GM12878 (cell line): ENCODE results near the gene TRIP4. TPM values are rescaled to one million over a fixed set of nuclear protein-coding genes. Genes with fewer than 3 reads are reported as not detected.

Source experiments
- ATAC-seq: fragments of 200-7000 bp; cut with Tn5 transposase; 3 replicates; pipeline ENCODE4 v1.9.1; 2020; ENCODE audit warnings: mild to moderate bottlenecking, moderate library complexity
- BruUV-seq: library from RNA; stranded (reverse); fragments of 400-500 nt; replicated peaks from 2 replicates; lab custom pipeline; 2021; lab: Mats Ljungman, UMichigan
- CTCF ChIA-PET: fragments of 300-600 bp; sonication (Branson Sonifier 250); formaldehyde crosslinking; extraction: SDS; loops from one replicate; lab custom pipeline; 2021; ENCODE audit warnings: inconsistent platforms; lab: Yijun Ruan, JAX
- POLR2A ChIA-PET: fragments of 350-600 bp; formaldehyde crosslinking; extraction: SDS; loops from one replicate; lab custom pipeline; 2021; ENCODE audit warnings: inconsistent platforms; lab: Charles Lee
- RAD21 ChIA-PET: fragments of 300-600 bp; sonication (Branson Sonifier 250); formaldehyde crosslinking; loops from one replicate; lab custom pipeline; 2023; ENCODE audit warnings: antibody characterized with exemption; ENCODE audit not compliant: unreplicated experiment; lab: Charles Lee
- SMC1A ChIA-PET: fragments of 300-600 bp; sonication (Branson Sonifier 250); formaldehyde crosslinking; loops from one replicate; lab custom pipeline; 2023; ENCODE audit not compliant: unreplicated experiment, uncharacterized antibody; lab: Charles Lee
- DNase-seq: peaks from one replicate; pipeline ENCODE4 v3.0.0-alpha.2; 2011; ENCODE audit warnings: low read depth, low spot score
- FAIRE-seq: peaks from 3 replicates; lab custom pipeline; 2011; peaks lifted over from hg19 to GRCh38; lab: Jason Lieb, UNC
- H2AFZ ChIP-seq: 2 replicates; pipeline ENCODE4 v1.6.0; 2011; ENCODE audit warnings: low read depth, low read length, control low read depth; ENCODE audit not compliant: control insufficient read depth
- H3K27ac ChIP-seq: 2 replicates; pipeline ENCODE4 v1.5.1; 2011; ENCODE audit warnings: control low read depth; ENCODE audit not compliant: control insufficient read depth, insufficient read depth
- H3K27me3 ChIP-seq, 2 experiments: replicated peaks in 1 of 2; 2 replicates each; pipeline versions ENCODE4 v1.6.0 to v1.6.1; 2011; ENCODE audit warnings: low read length in 1 of 2; ENCODE audit not compliant: control insufficient read depth in 2 of 2, insufficient read depth in 2 of 2
- H3K36me3 ChIP-seq, 2 experiments: 2 replicates each; pipeline ENCODE4 v1.5.1; 2011; ENCODE audit warnings: low read length in 1 of 2; ENCODE audit not compliant: control insufficient read depth in 2 of 2, insufficient read depth in 2 of 2
- H3K4me1 ChIP-seq: 2 replicates; pipeline ENCODE4 v1.6.1; 2011; ENCODE audit warnings: mild to moderate bottlenecking, low read length, moderate library complexity, mixed read lengths; ENCODE audit not compliant: control insufficient read depth, insufficient read depth
- H3K4me2 ChIP-seq: 2 replicates; pipeline ENCODE4 v1.6.0; 2011; ENCODE audit warnings: control low read depth; ENCODE audit not compliant: control insufficient read depth, insufficient read depth
- H3K4me3 ChIP-seq: fragments of 200-600 bp; sonication (generic); 2 replicates; pipeline ENCODE4 v1.5.1; 2016
- H3K79me2 ChIP-seq: 2 replicates; pipeline ENCODE4 v1.6.0; 2011; ENCODE audit warnings: low read length; ENCODE audit not compliant: control insufficient read depth, insufficient read depth
- H3K9ac ChIP-seq: 2 replicates; pipeline ENCODE4 v1.8.0; 2011; ENCODE audit warnings: low read length, control low read depth, mixed read lengths; ENCODE audit not compliant: control insufficient read depth, insufficient read depth
- H3K9me3 ChIP-seq: replicated peaks from 3 replicates; pipeline ENCODE4 v1.5.1; 2011; ENCODE audit warnings: mild to moderate bottlenecking, low read length; ENCODE audit not compliant: control insufficient read depth, insufficient read depth
- H4K20me1 ChIP-seq: 2 replicates; pipeline ENCODE4 v1.6.0; 2011; ENCODE audit not compliant: control insufficient read depth, insufficient read depth
- CBX5 ChIP-seq: sonication (generic); IDR thresholded peaks from 2 replicates; pipeline ENCODE4 v1.6.1; 2016; ENCODE audit warnings: low read depth, moderate library complexity, mild to moderate bottlenecking, inconsistent platforms
- ESRRA ChIP-seq: IDR thresholded peaks from 2 replicates; pipeline ENCODE4 v1.6.1; 2012; ENCODE audit warnings: mild to moderate bottlenecking, low read length, improper control_type of control experiment
- MTA2 ChIP-seq: fragments of 450-650 bp; IDR thresholded peaks from 2 replicates; pipeline ENCODE4 v1.6.1; 2016; ENCODE audit warnings: low read depth, mild to moderate bottlenecking, moderate library complexity
- MYB ChIP-seq: fragments of 150-350 bp; IDR thresholded peaks from 2 replicates; pipeline ENCODE4 v1.6.1; 2014; ENCODE audit warnings: mild to moderate bottlenecking, low read depth, low read length, borderline replicate concordance
- MYC ChIP-seq: IDR thresholded peaks from 2 replicates; pipeline ENCODE4 v1.6.1; 2011; ENCODE audit warnings: mild to moderate bottlenecking, low read length, moderate library complexity, inconsistent platforms; ENCODE audit not compliant: insufficient read depth, insufficient replicate concordance, insufficient read length, severe bottlenecking
- NFIC ChIP-seq: IDR thresholded peaks from 2 replicates; pipeline ENCODE4 v1.6.1; 2012; ENCODE audit warnings: low read depth, mild to moderate bottlenecking, inconsistent platforms, low read length, moderate library complexity
- POLR2A ChIP-seq: IDR thresholded peaks from 2 replicates; pipeline ENCODE4 v1.6.1; 2011; ENCODE audit warnings: low read depth, mild to moderate bottlenecking, low read length
- PRDM15 ChIP-seq: fragments of 450-650 bp; formaldehyde crosslinking; IDR thresholded peaks from 2 replicates; pipeline ENCODE4 v1.4.0; 2020; ENCODE audit warnings: mild to moderate bottlenecking, moderate library complexity
- SMARCA5 ChIP-seq: fragments of 450-650 bp; IDR thresholded peaks from 2 replicates; pipeline ENCODE4 v1.6.1; 2017; ENCODE audit warnings: mild to moderate bottlenecking
- SPI1 ChIP-seq: IDR thresholded peaks from 2 replicates; pipeline ENCODE4 v1.6.1; 2011; ENCODE audit warnings: low read depth, mild to moderate bottlenecking, low read length, moderate library complexity, borderline replicate concordance; ENCODE audit not compliant: insufficient read depth
- SREBF1 ChIP-seq: IDR thresholded peaks from 2 replicates; pipeline ENCODE4 v1.6.1; 2012; ENCODE audit warnings: mild to moderate bottlenecking, low read length
- STAT3 ChIP-seq: IDR thresholded peaks from 2 replicates; pipeline ENCODE4 v1.6.1; 2011; ENCODE audit warnings: low read depth, low read length, improper control_type of control experiment
- SUPT20H ChIP-seq: IDR thresholded peaks from 2 replicates; pipeline ENCODE4 v1.6.1; 2011; ENCODE audit warnings: low read depth, mild to moderate bottlenecking, low read length, moderate library complexity, borderline replicate concordance; ENCODE audit not compliant: control insufficient read depth
- ZNF24 ChIP-seq: fragments of 450-650 bp; IDR thresholded peaks from 2 replicates; pipeline ENCODE4 v1.6.1; 2017; ENCODE audit warnings: antibody characterized with exemption, mild to moderate bottlenecking
- ZSCAN29 ChIP-seq: fragments of 450-650 bp; IDR thresholded peaks from 2 replicates; pipeline ENCODE4 v1.6.1; 2017; ENCODE audit warnings: mild to moderate bottlenecking, moderate library complexity
- in situ Hi-C: fragments of 300-500 bp; cut with MboI; formaldehyde crosslinking; loops from 9 replicates; pipeline ENCODE4 v1.14.3; 2018; ENCODE audit warnings: mixed read lengths
- intact Hi-C: fragments of 100-400 bp; cut with micrococcal nuclease; formaldehyde crosslinking; loops from one replicate; pipeline ENCODE4 v1.14.2; 2022; ENCODE audit not compliant: unreplicated experiment
- polyA plus RNA-seq, 11 experiments: library from polyadenylated mRNA; depleted of rRNA in 4 of 11; unstranded in 6 of 11; stranded (reverse) in 5 of 11; fragments of >200 nt; fragmentation: Nextera tagmentation in 4 of 11; fragmentation: Illumina TruSeq in 1 of 11; extraction: Ambion mirVana in 4 of 11; extraction: Trizol in 1 of 11; gene quantifications; 1 replicate in 1 of 11; 2 replicates in 10 of 11; pipeline versions ENCODE4 v1.2.1 to v1.2.3, GENCODE V29; 2011 to 2016; ENCODE audit warnings: inconsistent platforms in 2 of 11, missing spikeins in 2 of 11, low read depth in 1 of 11
- total RNA-seq, 4 experiments: library from RNA; depleted of rRNA in 3 of 4; stranded (reverse); fragments of >200 nt in 3 of 4; fragmentation: Illumina TruSeq in 1 of 4; extraction: Trizol in 1 of 4; gene quantifications; 2 replicates each; pipeline versions ENCODE4 v1.2.1 to v1.2.3, GENCODE V29; 2013 to 2021

Gene TRIP4
- total and polyA plus RNA-seq, 10 of the 15 experiments (the other 5 are each of a cell fraction or from before 2014, with no cell fraction given), result 6.4 to 24.5 (median 20.0) TPM

- no peak for ATAC-seq
- SMC1A ChIA-PET, result interaction anchor here (0.6 kb wide), 1 partner anchor 26 kb away, joined by 3 read pairs; no protein-coding TSS in a partner anchor
- in situ Hi-C loops, result no loop called here
- no TSS peak for BruUV-seq
- RAD21 ChIA-PET, result interaction anchor here (0.7 kb wide), 1 partner anchor 35 kb away, joined by 4 read pairs; no protein-coding TSS in a partner anchor
- Histone ChIP-seq H3K4me1 (no peaks in the 10 kb centered on the region), H3K79me2 (peaks cover 8% of the 10 kb centered on the region), H3K4me2 (no peak overlapping the region), H3K27me3 (no peaks in the 10 kb centered on the region), H4K20me1 (no peaks in the 10 kb centered on the region; the same call in 1 of the 2 replicates), H3K9ac (no peak overlapping the region), H2AFZ (no peak overlapping the region)
- no peak for DNase-seq
- intact Hi-C loops, result no loop called here
- TF ChIP-seq SMARCA5 (no peak), CBX5 (no peak), MYB (no peak), POLR2A (no peak), NFIC (no peak), SPI1 (no peak), MTA2 (no peak), ZSCAN29 (no peak), SREBF1 (no peak), SUPT20H (no peak), PRDM15 (no peak), STAT3 (no peak), ESRRA (no peak), ZNF24 (no peak), MYC (no peak)
- TF ChIP-seq, all 136 proteins: peak for 0
- ChIA-PET POLR2A (no interaction called here), CTCF (no interaction called here)
- Histone ChIP-seq H3K9me3 (no peaks in the 10 kb centered on the region), H3K36me3 (no peaks in the 10 kb centered on the region; a peak in 3 of 4 replicates), H3K4me3 (no peak overlapping the region), H3K27ac (no peak overlapping the region)
- no peak for FAIRE-seq
These were observed 44.4 kb upstream of the TRIP4 start for GRCh38 chr15:64343222-64343621.
